IMR-90 (cell line): ENCODE measurements around the gene ABCB9. TPM values are rescaled to one million over a fixed set of nuclear protein-coding genes. Genes with fewer than 3 reads are reported as not detected.

Source experiments
- ATAC-seq: fragments of 200-7000 bp; cut with Tn5 transposase; 2 replicates; pipeline ENCODE4 v1.9.1; 2020; ENCODE audit warnings: low read depth, mild to moderate bottlenecking, moderate library complexity
- BruUV-seq: library from RNA; stranded (reverse); fragments of 400-500 nt; replicated peaks from 2 replicates; lab custom pipeline; 2021; lab: Mats Ljungman, UMichigan
- CTCF ChIA-PET: fragments of 300-600 bp; formaldehyde crosslinking; extraction: SDS; loops from one replicate; lab custom pipeline; 2021; ENCODE audit warnings: antibody characterized with exemption; lab: Yijun Ruan, JAX
- POLR2A ChIA-PET: fragments of 300-600 bp; sonication (Branson Sonifier 250); formaldehyde crosslinking; loops from one replicate; lab custom pipeline; 2022; ENCODE audit warnings: antibody characterized with exemption; ENCODE audit not compliant: unreplicated experiment; lab: Charles Lee
- DNase-seq: peaks from one replicate; pipeline ENCODE4 v3.0.0; 2013
- H2AFZ ChIP-seq: replicated peaks from 2 replicates; pipeline ENCODE3; 2013; ENCODE audit warnings: low read length, mild to moderate bottlenecking; ENCODE audit not compliant: poor library complexity
- H2AK5ac ChIP-seq: 2 replicates; pipeline ENCODE4 v1.6.1; 2013; ENCODE audit warnings: low read depth, low read length, inconsistent platforms
- H2AK9ac ChIP-seq: replicated peaks from 2 replicates; pipeline ENCODE3; 2013; ENCODE audit warnings: mild to moderate bottlenecking, low read depth, low read length, moderate library complexity; ENCODE audit not compliant: poor library complexity
- H2BK120ac ChIP-seq: 2 replicates; pipeline ENCODE4 v1.6.1; 2013; ENCODE audit warnings: low read depth, low read length, inconsistent platforms
- H2BK15ac ChIP-seq: 3 replicates; pipeline ENCODE4 v1.6.1; 2013; ENCODE audit warnings: low read depth, low read length, inconsistent platforms
- H2BK20ac ChIP-seq: 2 replicates; pipeline ENCODE4 v1.6.1; 2013; ENCODE audit warnings: low read depth, mild to moderate bottlenecking, inconsistent platforms, low read length, moderate library complexity
- H2BK5ac ChIP-seq: 2 replicates; pipeline ENCODE4 v1.6.1; 2013; ENCODE audit warnings: mild to moderate bottlenecking, low read depth, low read length, inconsistent platforms; ENCODE audit not compliant: poor library complexity, severe bottlenecking
- H3K14ac ChIP-seq: replicated peaks from 2 replicates; pipeline ENCODE4 v1.6.1; 2013; ENCODE audit warnings: low read depth, low read length, inconsistent platforms
- H3K18ac ChIP-seq: 2 replicates; pipeline ENCODE4 v1.6.1; 2013; ENCODE audit warnings: low read depth, low read length, control low read depth
- H3K23ac ChIP-seq: 2 replicates; pipeline ENCODE4 v1.6.1; 2013; ENCODE audit warnings: low read depth, low read length, inconsistent platforms
- H3K27ac ChIP-seq: 2 replicates; pipeline ENCODE4 v1.5.1; 2013; ENCODE audit warnings: mild to moderate bottlenecking, control low read depth, low read length; ENCODE audit not compliant: insufficient read depth
- H3K27me3 ChIP-seq: 2 replicates; pipeline ENCODE4 v1.6.1; 2013; ENCODE audit warnings: low read length; ENCODE audit not compliant: control insufficient read depth, insufficient read depth
- H3K36me3 ChIP-seq: 2 replicates; pipeline ENCODE4 v1.6.1; 2013; ENCODE audit warnings: low read length, mixed read lengths; ENCODE audit not compliant: control insufficient read depth, insufficient read depth
- H3K4ac ChIP-seq: 2 replicates; pipeline ENCODE4 v1.6.1; 2013; ENCODE audit warnings: low read depth, low read length, inconsistent platforms
- H3K4me1 ChIP-seq: 2 replicates; pipeline ENCODE4 v1.6.1; 2013; ENCODE audit warnings: low read length, mixed read lengths; ENCODE audit not compliant: control insufficient read depth, insufficient read depth
- H3K4me2 ChIP-seq: 2 replicates; pipeline ENCODE4 v1.6.1; 2013; ENCODE audit warnings: low read depth, mild to moderate bottlenecking, control low read depth, low read length, moderate library complexity
- H3K4me3 ChIP-seq: 2 replicates; pipeline ENCODE4 v1.5.1; 2013; ENCODE audit warnings: low read depth, mild to moderate bottlenecking, control low read depth, low read length, moderate library complexity; ENCODE audit not compliant: insufficient read depth
- H3K56ac ChIP-seq: 2 replicates; pipeline ENCODE4 v1.6.1; 2013; ENCODE audit warnings: low read length, inconsistent platforms; ENCODE audit not compliant: insufficient read depth; ENCODE audit errors: extremely low read depth
- H3K79me1 ChIP-seq, 2 experiments: 2 replicates each; pipeline ENCODE4 v1.6.1; 2013; ENCODE audit warnings: low read length in 2 of 2, inconsistent platforms in 1 of 2, low read depth in 1 of 2
- H3K9ac ChIP-seq: 2 replicates; pipeline ENCODE4 v1.6.1; 2013; ENCODE audit warnings: low read depth, low read length, control low read depth
- H3K9me1 ChIP-seq: 2 replicates; pipeline ENCODE4 v1.6.1; 2013; ENCODE audit warnings: low read length, inconsistent platforms; ENCODE audit not compliant: insufficient read depth
- H3K9me3 ChIP-seq: 2 replicates; pipeline ENCODE4 v1.6.1; 2013; ENCODE audit warnings: low read length; ENCODE audit not compliant: control insufficient read depth, insufficient read depth
- H4K20me1 ChIP-seq: 2 replicates; pipeline ENCODE4 v1.6.1; 2013; ENCODE audit warnings: low read length, inconsistent platforms; ENCODE audit not compliant: insufficient read depth
- H4K5ac ChIP-seq: 2 replicates; pipeline ENCODE4 v1.6.1; 2013; ENCODE audit warnings: mild to moderate bottlenecking, low read depth, low read length, control low read depth
- H4K8ac ChIP-seq, 2 experiments: 2 replicates each; pipeline ENCODE4 v1.6.1; 2013; ENCODE audit warnings: low read depth in 2 of 2, low read length in 2 of 2, control low read depth in 1 of 2, inconsistent platforms in 1 of 2
- H4K91ac ChIP-seq: 2 replicates; pipeline ENCODE4 v1.6.1; 2013; ENCODE audit warnings: low read depth, low read length, inconsistent platforms; ENCODE audit not compliant: insufficient read depth
- BHLHE40 ChIP-seq: fragments of 150-350 bp; IDR thresholded peaks from 2 replicates; pipeline ENCODE4 v1.6.1; 2016; ENCODE audit warnings: mild to moderate bottlenecking, low read depth, low read length
- CHD1 ChIP-seq: IDR thresholded peaks from 2 replicates; pipeline ENCODE4 v1.6.1; 2012; ENCODE audit warnings: low read depth, low read length, improper control_type of control experiment
- FOS ChIP-seq: fragments of 150-350 bp; IDR thresholded peaks from 2 replicates; pipeline ENCODE4 v1.6.1; 2016; ENCODE audit warnings: low read depth, low read length
- MAFK ChIP-seq: IDR thresholded peaks from 2 replicates; pipeline ENCODE4 v1.6.1; 2012; ENCODE audit warnings: low read depth, low read length, improper control_type of control experiment
- MAZ ChIP-seq: IDR thresholded peaks from 2 replicates; pipeline ENCODE4 v1.6.1; 2012; ENCODE audit warnings: low read depth, mild to moderate bottlenecking, low read length, improper control_type of control experiment, moderate library complexity, borderline replicate concordance
- MXI1 ChIP-seq: IDR thresholded peaks from 2 replicates; pipeline ENCODE4 v1.6.1; 2012; ENCODE audit warnings: low read depth, mild to moderate bottlenecking, low read length, moderate library complexity, borderline replicate concordance
- NFE2L2 ChIP-seq: fragments of 150-350 bp; IDR thresholded peaks from 2 replicates; pipeline ENCODE4 v1.6.1; 2016; ENCODE audit warnings: low read depth, mild to moderate bottlenecking, low read length
- POLR2A ChIP-seq: IDR thresholded peaks from 2 replicates; pipeline ENCODE4 v1.6.1; 2012; ENCODE audit warnings: mild to moderate bottlenecking, low read depth, low read length
- RCOR1 ChIP-seq: IDR thresholded peaks from 2 replicates; pipeline ENCODE4 v1.6.1; 2012; ENCODE audit warnings: mild to moderate bottlenecking, low read length, improper control_type of control experiment; ENCODE audit not compliant: insufficient replicate concordance
- RFX5 ChIP-seq: IDR thresholded peaks from 2 replicates; pipeline ENCODE4 v1.8.0; 2012; ENCODE audit warnings: low read depth, mild to moderate bottlenecking, low read length, moderate library complexity
- SMC3 ChIP-seq: fragments of 150-350 bp; IDR thresholded peaks from 2 replicates; pipeline ENCODE4 v1.6.1; 2016; ENCODE audit warnings: low read depth, mild to moderate bottlenecking, antibody characterized with exemption, low read length, moderate library complexity
- WGBS, 2 experiments: methylation state at CpG; one replicate each; pipeline versions ENCODE4 v1.1.5 to v1.1.7; 2013; ENCODE audit warnings: missing lambda C conversion rate in 2 of 2; ENCODE audit not compliant: insufficient read length in 1 of 2; ENCODE audit errors: extremely low coverage in 2 of 2; 5-methylcytosine and 5-hydroxymethylcytosine counted together
- dilution Hi-C: fragments of 300-500 bp; cut with HindIII; formaldehyde crosslinking; loops from one replicate; pipeline ENCODE4 v1.14.3; 2018; ENCODE audit warnings: low sequenced_read_pairs; ENCODE audit not compliant: unreplicated experiment
- in situ Hi-C: fragments of 300-500 bp; cut with MboI; formaldehyde crosslinking; loops from 3 replicates; pipeline ENCODE4 v1.14.3; 2019; ENCODE audit warnings: low sequenced_read_pairs, inconsistent platforms, mixed read lengths
- intact Hi-C: fragments of 100-400 bp; cut with micrococcal nuclease; formaldehyde crosslinking; loops from 2 replicates; pipeline ENCODE4 v1.10.0; 2022
- polyA plus RNA-seq, 3 experiments: library from polyadenylated mRNA; depleted of rRNA; stranded (reverse); fragments of >200 nt; gene quantifications; 2 replicates each; pipeline ENCODE4 v1.2.3, GENCODE V29; 2012; ENCODE audit warnings: low replicate concordance in 1 of 3
- total RNA-seq: library from RNA; depleted of rRNA; stranded (reverse); fragments of >200 nt; gene quantifications from 2 replicates; pipeline ENCODE4 v1.2.3, GENCODE V29; 2012
- TF ChIP-seq, protein P1 (sequence below): fragments of 150-350 bp; IDR thresholded peaks from 2 replicates; pipeline ENCODE4 v1.6.1; 2016; ENCODE audit warnings: low read depth, mild to moderate bottlenecking, low read length, moderate library complexity, borderline replicate concordance
- TF ChIP-seq, protein P2 (sequence below): conservative IDR thresholded peaks from 2 replicates; pipeline ENCODE4 v1.5.1; 2012; ENCODE audit warnings: mild to moderate bottlenecking, low read depth, low read length, improper control_type of control experiment
- TF ChIP-seq, protein P3 (sequence below): fragments of 150-350 bp; IDR thresholded peaks from 2 replicates; pipeline ENCODE4 v1.6.1; 2017; ENCODE audit warnings: mild to moderate bottlenecking, antibody characterized with exemption, low read length, low read depth

Gene ABCB9
- total and polyA plus RNA-seq, 2 of the 4 experiments (the other 2 are of a cell fraction) = 5.6 to 8.3 TPM

DNA sequence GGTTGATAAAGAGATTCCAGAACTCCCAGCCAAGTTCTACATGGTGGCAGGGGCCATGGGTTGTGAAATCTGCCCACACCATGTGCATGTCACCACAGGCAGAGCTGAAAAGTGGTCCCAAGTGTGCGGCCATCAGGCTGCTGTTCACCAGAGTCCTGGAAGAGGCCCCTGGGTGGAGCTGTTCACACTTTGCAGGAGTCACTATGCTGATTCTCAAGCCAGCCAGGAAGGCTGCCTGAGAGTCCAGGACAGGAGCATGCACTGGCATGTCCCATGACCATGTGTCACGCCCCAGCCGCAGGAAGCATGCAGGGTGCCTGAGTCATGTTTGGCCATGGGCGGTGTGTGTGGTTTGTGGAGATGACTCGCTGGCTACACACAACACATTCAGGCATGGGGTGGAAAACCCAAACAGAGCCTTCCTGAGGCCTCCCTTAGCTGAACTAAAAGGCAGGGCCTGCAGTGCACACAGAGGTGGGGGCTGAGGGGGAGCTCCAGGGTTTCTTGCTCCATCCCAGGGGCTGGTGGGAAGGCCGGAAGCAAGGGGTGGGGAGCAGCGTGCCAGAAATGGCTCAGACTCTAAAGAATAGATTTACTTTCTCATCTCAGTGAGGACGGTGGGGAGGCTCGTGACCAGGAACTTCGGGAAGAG, 19.4 kb downstream of the ABCB9 start:
- DNase-seq (peak; percentile 100), ATAC-seq (peak; percentile 92)
- H3K27ac ChIP-seq = peak overlapping the region; percentile 74
- 0 out of 2 replicates have a peak, but pooled peaks cover 1% of the 10 kb centered on the region for H4K20me1 ChIP-seq
- H4K8ac ChIP-seq = peak overlapping the region; percentile 25 to 87; a peak in 3 of 4 replicates
- no peaks in the 10 kb centered on the region for H3K27me3 ChIP-seq
- H2AFZ ChIP-seq = peak overlapping the region; percentile 80
- WGBS, 2 experiments = 25% methylated on average over 3 of the region's 10 CpGs; no CpG with 5 or more reads in 1 of the 2 experiments
- peak overlapping the region; percentile 90 for H4K91ac ChIP-seq
- ChIA-PET POLR2A (no interaction called here), CTCF (interaction anchor here (0.7 to 1.7 kb wide), 3 partner anchors 75 to 174 kb away, joined by 3 to 5 read pairs (median 3); no protein-coding TSS in a partner anchor)
- dilution Hi-C loops (no loop called here), intact Hi-C loops (loop anchor here (1.0 kb wide), 1 partner anchor 87 kb away; no protein-coding TSS in a partner anchor), in situ Hi-C loops (no loop called here)
- no peaks in the 10 kb centered on the region for H3K36me3 ChIP-seq
- H3K9ac ChIP-seq = peak overlapping the region; percentile 7; the same call in 1 of the 2 replicates
- no TSS peak for BruUV-seq
- peak overlapping the region; percentile 50; the same call in 1 of the 2 replicates for H3K56ac ChIP-seq
- H2BK5ac ChIP-seq = peak overlapping the region; percentile 96
- peak overlapping the region; percentile 84 for H2BK15ac ChIP-seq
- no peaks in the 10 kb centered on the region for H3K9me3 ChIP-seq
- H3K4me3 ChIP-seq = no peak overlapping the region
- H4K5ac ChIP-seq = peak overlapping the region; percentile 33
- no peak overlapping the region for H3K4me2 ChIP-seq
- H2BK20ac ChIP-seq = peak overlapping the region; percentile 96
- H3K23ac ChIP-seq = peak overlapping the region; percentile 92
- H3K18ac ChIP-seq = peak overlapping the region; percentile 47
- H2AK5ac ChIP-seq = peak overlapping the region; percentile 88
- peak overlapping the region; percentile 99 for H2BK120ac ChIP-seq
- H3K4ac ChIP-seq = peak overlapping the region; percentile 98
- H3K79me1 ChIP-seq = peaks cover 0 to 21% of the 10 kb centered on the region in 2 experiments; a peak in 2 of 4 replicates
- peaks cover 32% of the 10 kb centered on the region for H3K9me1 ChIP-seq
- peak overlapping the region; percentile 91 for H3K14ac ChIP-seq
- H2AK9ac ChIP-seq = peak overlapping the region; percentile 97
- peaks cover 22% of the 10 kb centered on the region for H3K4me1 ChIP-seq
- TF ChIP-seq MAFK (peak; percentile 24; the same call in 1 of the 2 replicates), MXI1 (peak; percentile 99), MAZ (peak; percentile 92), BHLHE40 (peak; percentile 92), RCOR1 (peak; percentile 71), SMC3 (peak; percentile 46), POLR2A (no peak), FOS (peak; percentile 97), NFE2L2 (peak; percentile 75), CHD1 (no peak), RFX5 (no peak)
- TF ChIP-seq, protein P1, sequence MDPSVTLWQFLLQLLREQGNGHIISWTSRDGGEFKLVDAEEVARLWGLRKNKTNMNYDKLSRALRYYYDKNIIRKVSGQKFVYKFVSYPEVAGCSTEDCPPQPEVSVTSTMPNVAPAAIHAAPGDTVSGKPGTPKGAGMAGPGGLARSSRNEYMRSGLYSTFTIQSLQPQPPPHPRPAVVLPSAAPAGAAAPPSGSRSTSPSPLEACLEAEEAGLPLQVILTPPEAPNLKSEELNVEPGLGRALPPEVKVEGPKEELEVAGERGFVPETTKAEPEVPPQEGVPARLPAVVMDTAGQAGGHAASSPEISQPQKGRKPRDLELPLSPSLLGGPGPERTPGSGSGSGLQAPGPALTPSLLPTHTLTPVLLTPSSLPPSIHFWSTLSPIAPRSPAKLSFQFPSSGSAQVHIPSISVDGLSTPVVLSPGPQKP = no peak
- TF ChIP-seq, protein P2, sequence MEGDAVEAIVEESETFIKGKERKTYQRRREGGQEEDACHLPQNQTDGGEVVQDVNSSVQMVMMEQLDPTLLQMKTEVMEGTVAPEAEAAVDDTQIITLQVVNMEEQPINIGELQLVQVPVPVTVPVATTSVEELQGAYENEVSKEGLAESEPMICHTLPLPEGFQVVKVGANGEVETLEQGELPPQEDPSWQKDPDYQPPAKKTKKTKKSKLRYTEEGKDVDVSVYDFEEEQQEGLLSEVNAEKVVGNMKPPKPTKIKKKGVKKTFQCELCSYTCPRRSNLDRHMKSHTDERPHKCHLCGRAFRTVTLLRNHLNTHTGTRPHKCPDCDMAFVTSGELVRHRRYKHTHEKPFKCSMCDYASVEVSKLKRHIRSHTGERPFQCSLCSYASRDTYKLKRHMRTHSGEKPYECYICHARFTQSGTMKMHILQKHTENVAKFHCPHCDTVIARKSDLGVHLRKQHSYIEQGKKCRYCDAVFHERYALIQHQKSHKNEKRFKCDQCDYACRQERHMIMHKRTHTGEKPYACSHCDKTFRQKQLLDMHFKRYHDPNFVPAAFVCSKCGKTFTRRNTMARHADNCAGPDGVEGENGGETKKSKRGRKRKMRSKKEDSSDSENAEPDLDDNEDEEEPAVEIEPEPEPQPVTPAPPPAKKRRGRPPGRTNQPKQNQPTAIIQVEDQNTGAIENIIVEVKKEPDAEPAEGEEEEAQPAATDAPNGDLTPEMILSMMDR = peak; percentile 49
- TF ChIP-seq, protein P3, sequence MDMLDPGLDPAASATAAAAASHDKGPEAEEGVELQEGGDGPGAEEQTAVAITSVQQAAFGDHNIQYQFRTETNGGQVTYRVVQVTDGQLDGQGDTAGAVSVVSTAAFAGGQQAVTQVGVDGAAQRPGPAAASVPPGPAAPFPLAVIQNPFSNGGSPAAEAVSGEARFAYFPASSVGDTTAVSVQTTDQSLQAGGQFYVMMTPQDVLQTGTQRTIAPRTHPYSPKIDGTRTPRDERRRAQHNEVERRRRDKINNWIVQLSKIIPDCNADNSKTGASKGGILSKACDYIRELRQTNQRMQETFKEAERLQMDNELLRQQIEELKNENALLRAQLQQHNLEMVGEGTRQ = peak; percentile 71
